ENCODE measurements around the gene HVCN1.
A peak's percentile ranks its signal among the peaks of the same experiment; 100 is the strongest.

Gene HVCN1

DNA sequence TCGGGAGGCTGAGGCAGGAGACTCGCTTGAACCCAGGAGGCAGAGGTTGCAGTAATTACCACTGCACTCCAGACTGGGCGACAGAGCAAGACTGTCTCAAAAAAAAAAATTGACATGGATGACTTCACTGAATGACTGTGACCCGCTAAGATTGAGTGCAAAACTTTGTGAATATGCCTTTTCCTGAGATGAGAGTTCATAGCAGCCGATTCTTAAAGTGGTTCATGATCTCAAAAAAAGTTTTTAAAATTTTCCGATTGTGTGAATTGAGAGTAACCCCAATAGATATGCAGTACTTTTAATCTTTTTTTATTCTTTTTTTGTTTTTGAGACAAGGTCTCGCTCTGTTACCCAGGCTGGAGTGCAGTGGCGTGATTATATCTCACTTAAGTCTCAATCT, 73.7 kb downstream of the HVCN1 start:
- no peak for DNase-seq (ENCODE audit: low spot score)

DNA sequence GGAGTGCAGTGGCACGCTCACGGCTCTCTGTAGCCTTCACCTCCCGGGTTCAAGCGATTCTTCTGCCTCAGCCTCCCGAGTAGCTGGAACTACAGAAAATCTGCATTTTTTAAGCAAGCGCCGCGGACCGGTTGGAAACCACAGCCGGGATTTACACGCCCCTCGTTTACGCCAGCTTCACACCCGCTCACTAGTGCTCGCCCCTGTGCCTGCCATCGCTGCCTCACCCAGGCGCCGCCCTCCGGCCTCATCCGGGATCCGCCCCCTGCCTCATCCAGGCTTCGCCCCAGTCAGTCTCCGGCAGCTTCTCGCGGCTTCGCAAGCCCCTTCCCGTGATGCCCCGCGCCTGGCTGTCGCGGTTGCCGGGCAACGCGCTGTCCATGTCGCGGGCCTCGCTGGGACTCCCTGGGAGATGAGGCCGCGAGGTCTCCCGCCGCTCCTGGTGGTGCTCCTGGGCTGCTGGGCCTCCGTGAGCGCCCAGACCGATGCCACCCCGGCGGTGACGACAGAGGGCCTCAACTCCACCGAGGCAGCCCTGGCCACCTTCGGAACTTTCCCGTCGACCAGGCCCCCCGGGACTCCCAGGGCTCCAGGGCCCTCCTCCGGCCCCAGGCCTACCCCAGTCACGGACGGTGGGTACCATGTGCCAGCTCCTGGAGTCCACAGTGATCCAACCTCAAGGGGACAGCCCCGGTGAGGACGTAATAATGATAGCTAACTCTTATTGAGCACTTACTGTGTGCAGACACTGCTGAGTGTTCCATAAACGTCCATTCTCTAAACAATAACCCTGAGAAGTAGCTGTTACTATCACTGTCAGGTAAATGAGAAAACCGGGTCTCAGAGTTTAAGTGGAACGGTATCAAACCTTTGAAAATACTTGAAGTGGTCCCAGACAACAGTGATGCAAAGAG, 74.9 kb downstream of the HVCN1 start, which contains the start of gene TCTN1:
TSS of gene TCTN1 (plus strand) at position 359 of the 914 bp plus-strand sequence. CDS start at position 413, 54 bp downstream.
- peak; percentile 100 for DNase-seq (ENCODE audit: low spot score)

DNA sequence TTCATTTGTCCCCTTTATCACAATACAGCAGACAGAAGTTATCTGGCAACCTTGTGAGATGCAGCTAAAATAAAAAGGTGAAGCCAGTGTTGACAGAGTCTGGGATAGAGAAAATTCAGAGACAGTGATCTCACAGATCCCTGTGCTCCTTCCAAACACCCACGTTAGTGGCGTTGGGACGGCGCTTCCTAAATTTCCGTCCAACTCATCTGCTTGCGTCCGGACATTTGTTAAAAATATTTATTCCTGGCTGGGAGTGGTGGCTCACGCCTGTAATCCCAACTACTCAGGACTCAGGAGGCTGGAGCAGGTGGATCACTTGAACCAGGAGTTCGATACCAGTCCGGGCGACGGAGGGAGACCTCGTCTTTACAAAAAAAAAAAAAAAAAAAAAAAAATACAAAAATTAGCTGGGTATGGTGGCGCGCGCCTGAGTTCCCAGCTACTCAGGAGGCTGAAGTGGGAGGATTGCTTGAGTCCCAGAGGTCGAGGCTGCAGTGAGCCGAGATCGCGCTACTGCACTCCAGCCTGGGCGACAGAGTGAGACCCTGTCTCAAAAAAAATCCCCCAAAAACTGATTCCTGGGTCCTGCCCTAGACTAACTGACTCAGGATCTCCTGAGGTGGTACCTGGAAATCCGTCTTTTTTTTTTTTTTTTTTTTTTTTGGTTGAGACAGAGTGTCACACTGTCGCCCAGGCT, 75.7 kb downstream of the HVCN1 start:
- no peak for DNase-seq (ENCODE audit: low spot score)

DNA sequence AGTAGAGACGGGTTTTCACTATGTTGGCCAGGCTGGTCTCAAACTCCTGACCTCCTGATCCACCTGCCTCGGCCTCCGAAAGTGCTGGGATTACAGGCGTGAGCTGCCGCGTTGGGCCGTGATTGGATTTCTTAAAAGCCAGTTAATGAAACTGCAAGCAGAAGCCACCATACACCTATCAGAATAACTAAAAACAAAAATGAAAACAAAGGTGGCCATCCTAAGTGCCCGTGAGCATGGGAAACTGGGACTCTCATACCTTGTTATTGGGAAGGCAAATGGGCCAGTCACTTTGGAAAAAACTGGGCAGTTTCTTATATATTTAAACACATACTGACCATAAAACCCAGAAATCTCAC, 82.7 kb downstream of the HVCN1 start:
- DNase-seq (ENCODE audit: low spot score), result no peak

DNA sequence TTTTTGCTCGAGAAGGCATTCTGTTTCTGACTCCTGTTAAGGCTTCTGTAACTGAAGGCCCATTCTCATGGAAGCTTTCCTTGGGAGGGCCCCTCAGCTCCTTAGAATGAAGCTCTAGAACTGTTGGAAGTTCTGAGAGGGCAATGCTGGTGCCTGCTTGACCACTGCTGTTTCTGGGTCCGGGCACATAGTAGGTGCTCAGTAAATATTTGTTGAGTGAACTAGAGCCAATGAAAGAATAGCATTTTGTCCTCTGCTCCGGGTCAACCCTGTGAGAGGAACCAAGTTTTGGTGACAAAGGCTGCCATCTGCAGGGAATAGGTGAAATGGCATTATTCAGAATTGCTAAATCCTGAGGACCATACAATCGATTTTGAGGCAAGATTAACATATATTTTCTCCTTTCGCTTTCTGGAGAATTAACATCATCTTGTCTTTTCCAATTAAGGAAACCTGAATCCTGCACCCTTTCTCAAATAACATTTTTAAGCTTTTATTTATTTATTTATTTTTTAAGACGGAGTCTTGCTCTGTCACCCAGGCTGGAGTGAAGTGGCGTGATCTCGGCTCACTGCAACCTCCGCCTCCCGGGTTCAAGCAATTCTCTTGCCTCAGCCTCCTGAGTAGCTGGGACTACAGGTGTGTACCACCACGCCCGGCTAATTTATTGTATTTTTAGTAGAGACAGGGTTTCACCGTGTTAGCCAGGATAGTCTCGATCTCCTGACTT, 86.7 kb downstream of the HVCN1 start:
- DNase-seq (ENCODE audit: low spot score), result peak; percentile 72

DNA sequence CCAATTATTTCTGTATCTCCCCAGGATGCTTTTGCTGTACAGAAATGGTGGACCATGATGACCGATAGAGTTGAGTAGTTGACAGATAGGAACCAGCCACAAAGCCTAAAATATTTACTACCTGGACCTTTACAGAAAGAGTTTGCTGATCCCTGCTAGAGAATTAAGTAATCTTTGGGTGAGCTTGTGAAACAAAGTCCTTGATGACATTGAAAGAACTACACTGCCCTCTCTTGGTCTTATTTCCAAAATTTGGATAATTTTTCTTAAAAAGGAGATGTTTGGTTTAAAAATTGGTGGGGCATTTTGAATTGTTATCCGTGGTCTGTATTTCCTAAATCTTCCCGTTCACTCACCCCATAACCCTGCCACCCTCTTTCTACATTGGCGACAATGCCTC, 88.7 kb downstream of the HVCN1 start:
- DNase-seq (ENCODE audit: low spot score), result peak; percentile 60

DNA sequence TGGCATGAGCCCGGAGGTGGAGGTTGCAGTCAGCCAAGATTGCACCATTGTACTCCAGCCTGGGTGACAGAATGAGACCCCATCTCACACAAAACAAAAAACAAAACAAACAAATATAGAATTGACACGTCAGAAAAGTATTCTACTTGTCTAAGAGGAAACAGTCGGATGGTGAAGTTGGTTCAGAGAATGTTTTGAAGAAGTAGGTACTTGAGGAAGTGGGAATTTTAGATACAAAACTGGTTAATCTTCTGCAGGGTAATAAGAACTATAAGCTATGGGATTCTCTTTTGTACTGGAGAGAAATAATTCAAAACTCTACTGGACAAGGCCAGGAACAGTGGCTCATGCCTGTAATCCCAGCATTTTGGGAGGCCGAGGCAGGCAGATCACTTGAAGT, 89.6 kb downstream of the HVCN1 start:
- DNase-seq (ENCODE audit: low spot score), result no peak
